Stimulated activated CD4-positive, alpha-beta T cell treated with anti-CD3 and anti-CD28 coated beads, Interleukin-1b, Interleukin-23, amount 100 ng/mL, for 1 hour (primary cell): Measurements from ENCODE around the gene TRANK1.
A peak's percentile ranks its signal among the peaks of the same experiment; 100 is the strongest.
"Not testable (repeated sequence)": the region's sequence is repeated elsewhere in the genome, so short reads cannot be mapped to it uniquely, and the experiment has no call there.

ENCODE experiments used
- DNase-seq, 2 donors: peaks; one replicate each; pipeline ENCODE4 v3.0.0-alpha.2; 2020; ENCODE audit warnings: low read depth in 2 of 2

Gene TRANK1

DNA sequence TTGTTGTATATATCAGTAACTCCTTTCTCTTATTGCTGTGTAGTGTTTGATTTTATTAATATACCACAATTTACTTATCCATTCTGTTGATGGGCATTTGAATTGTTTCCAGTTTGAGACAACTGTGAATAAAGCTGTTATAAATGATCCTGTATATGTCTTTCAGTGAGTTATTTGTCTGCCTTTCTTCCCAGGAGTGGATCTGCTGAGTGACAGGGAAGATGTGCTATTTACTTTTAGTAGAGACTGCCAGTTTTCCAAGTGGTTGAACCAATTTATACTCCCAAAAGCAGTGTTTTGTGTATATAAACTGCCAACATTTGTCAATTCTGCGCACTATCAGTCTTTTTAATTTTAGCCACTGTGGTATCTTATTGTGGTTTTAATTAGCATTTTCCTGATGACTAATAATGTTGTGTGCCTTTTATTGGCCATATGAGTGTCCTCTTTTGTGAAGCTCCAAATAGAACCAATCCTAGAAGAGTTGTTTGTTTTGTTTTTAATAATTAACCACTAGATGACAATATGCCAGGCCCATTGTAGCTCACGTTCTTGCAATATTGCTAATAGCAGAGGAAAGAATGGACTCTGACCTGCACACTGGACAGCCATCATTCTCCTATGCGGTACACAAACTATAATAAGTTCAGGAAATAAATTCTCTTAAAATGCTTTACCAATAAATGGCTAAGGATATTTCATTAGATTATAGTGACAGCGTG is 25.3 kb downstream of the TRANK1 start:
- no peak for DNase-seq

DNA sequence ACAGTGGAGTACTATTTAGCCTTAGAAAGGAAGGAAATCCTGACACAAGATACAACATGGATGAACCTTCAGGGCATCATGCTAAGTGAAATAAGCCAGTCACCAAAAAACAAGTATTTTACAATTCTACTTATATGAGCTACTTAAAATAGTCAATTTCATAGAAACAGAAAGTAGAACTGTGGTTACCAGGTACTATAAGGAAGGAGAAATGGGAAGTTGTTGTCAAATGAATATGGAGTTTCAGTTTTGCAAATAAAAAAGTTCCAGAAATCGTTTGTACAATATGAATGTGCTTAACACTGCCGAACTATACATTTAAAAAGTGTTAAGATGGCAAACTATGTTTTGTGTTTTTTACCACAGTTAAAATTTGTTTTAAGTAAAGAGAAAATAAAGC is 26.8 kb downstream of the TRANK1 start:
- DNase-seq: no peak

DNA sequence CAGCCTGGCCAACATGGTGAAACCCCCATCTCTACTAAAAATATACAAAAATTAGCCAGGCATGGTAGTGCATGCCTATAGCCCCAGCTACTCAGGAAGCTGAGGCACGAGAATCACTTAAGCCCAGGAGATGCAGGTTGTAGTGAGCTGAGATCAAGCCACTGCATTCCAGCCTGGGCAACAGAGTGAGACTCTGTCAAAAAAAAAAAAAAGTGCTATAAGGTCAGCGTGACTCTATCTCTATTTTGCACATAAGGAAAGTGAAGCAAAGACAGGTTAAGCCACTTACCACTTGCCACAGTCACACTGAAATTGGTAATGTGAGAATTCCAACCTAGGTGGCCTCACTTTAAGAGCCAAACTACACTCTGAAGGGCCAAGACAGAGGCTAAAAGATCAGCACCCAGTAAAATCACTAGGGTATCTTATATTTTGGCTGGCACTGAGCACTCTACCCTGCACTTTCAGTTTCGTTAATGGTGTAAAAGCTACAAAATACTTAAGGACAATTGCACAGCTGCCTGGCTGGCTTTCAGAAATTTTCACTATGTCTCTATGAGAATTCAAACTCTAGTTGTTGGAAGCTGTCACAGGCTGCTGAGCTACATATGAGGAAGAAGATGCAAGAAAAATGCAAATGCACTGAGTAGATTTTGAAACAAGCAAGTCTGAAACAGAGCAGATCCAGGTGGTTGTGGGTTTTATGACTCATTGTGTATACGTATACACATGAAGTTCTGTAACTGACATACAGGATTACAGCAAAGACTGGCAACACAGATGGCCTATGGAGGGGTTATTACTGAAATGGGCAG is 32.7 kb downstream of the TRANK1 start:
- DNase-seq: no peak

DNA sequence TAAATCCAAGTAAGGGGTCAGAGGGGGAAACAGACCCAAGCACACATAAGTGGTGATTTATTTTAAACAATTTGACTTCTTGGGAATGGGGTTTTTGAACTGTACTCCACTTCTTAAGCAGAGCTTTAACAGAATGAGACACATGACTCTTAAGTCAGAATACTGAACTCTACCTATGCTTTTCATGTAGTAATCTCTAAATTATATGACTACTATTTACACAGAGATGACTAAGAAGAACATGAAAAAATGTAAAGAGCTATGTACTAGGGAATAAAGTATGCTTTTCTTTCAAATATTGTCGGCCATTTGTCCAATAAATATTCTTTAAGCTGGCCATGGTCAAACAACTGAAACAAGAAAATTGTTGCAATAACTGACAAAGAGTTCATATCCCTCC is 35.2 kb downstream of the TRANK1 start:
- DNase-seq: no peak

DNA sequence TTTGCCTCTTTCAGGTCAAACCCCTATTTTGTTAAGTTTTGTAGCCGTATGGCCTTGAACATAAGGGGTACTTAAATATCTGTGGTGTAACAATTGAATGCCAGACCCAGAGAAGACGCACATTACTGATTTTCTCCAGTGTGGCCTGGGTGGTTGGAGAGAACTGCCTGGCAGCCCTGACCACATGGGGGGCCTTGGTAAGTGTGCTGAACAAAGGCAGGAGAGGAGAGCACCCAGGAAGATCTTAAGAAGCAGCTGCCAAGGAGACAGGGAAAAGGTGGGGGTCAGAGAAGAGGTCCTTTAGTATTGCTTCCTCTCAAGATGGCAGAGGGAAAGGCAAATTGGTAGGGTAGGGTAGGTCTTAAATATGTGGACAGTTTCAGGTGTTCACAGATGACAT is 35.7 kb downstream of the TRANK1 start:
- no peak for DNase-seq

DNA sequence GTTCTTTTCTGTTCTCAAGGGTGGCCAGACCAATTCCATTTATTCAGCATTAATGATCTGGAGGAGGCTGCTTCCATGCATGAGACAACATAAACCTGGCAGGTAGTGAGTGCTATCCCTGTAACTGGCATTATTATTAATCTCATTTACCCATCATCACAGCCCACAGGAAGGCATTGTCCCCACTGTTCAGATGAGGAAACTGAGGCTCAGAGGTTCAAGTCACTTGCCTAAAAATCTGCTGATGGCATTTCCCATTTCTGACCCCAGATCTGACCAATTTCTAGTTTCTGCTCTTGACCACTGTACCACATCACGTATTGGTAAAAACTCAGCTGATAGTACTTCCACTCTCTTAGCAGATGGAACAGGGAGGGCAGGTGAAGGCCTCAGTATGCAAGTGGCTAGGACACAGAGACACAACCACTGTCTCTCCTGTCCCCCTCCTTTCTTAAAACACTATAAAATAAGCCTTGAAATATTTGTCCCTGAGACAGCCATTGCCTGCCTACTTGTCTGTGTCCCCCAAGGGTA is 36.1 kb downstream of the TRANK1 start:
- DNase-seq: no peak

DNA sequence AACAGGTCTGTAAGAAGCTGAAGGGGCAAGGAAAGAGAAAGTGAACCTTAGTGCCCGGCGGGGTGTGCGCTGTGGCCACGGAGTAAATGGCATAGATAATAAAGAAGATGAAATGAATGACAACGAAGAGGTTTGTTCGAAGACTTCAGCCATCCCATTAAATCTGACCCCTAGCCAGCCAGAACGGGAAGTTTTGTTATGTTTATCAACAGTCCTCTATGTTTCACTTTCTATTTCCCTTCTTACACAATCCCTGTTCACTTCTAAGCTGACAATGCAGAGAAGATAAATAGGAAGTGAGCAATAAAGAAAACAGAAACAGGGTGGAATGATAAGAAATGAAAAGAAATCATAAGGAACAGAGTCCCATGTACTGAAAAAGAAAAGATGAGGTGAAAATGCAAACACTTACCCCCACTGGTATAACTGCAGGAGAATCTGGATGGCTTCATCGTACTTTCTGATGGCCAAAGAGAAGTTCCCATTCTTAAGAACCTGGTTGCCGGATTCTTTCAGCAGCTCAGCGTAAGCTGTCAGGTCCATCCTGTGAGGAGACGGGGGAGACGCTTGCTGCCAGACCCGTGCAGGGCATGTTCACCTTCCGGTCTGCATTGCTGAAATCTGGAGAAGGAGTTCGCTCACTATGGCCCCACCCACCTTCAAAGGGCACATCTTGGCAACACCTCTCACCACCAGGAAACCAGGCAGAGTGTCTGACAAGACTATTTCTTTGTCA is 36.8 kb downstream of the TRANK1 start:
- DNase-seq: peak in 1 of 2 donors; percentile 20

DNA sequence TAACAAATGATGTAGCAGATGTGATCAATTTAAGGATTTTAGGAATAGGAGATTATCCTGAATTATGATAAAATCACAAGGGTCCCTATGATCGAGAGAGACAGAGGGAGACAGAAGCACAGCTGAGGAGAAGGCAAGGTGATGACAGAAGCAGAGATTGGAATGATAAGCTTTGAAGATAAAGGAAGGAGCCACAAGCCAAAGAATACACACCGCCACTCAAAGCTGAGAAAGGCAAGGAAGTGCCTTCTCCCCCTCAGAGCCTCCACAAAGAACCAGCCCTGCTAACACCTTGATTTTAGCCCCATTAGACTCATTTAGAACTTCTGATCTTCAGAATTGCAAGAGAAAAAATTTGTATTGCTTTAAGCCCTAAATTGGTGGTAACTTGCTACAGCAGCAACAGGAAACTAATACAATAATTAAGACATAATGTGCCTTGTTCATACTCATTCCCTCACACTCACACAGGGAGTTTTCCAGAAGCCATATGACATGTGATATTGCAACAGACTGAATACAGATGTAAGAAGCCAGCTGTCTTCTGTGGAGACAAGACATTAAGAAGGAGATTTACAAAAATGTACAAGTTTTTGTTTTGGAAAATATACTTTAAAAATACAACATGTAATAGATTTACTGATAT is 38.2 kb downstream of the TRANK1 start:
- no peak for DNase-seq

DNA sequence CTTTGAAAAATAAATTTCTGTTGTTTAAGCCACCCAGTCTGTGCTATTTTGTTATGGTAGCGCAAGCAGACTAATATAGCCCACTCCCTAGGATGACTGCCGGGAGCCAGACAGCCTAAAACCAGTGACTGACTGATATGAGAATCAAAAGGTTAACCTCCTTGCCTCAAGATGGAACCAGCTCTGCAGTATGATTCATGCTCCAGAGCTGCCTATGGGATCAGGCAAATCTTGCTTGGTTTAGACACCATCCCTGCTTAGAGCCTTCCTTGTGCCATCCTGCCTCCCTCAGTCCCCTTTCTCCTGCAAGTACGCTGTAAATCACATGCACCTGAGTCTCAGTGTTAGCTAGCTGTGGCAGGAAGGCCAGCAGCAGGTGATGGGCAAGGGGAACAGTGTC is 39.3 kb downstream of the TRANK1 start:
- no peak for DNase-seq

DNA sequence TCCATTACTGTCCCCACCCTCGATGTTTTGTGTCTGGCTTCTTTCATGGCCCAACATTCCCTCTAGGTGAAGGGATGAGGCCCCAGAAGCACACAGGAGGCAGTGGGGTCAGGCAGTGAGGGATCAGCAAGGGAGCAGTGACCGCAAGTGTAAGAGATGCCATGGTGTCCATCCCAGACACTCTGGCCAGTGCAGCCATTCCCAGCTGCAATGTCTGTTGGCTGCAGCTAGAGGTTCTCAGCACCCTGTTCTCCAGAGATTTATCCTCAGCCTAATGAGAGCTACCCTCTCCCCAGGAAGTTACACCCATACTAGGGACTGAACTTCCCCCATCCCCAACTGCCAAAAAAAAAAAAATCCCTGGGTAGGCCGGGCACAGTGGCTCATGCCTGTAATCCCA is 40.2 kb downstream of the TRANK1 start:
- no peak for DNase-seq

DNA sequence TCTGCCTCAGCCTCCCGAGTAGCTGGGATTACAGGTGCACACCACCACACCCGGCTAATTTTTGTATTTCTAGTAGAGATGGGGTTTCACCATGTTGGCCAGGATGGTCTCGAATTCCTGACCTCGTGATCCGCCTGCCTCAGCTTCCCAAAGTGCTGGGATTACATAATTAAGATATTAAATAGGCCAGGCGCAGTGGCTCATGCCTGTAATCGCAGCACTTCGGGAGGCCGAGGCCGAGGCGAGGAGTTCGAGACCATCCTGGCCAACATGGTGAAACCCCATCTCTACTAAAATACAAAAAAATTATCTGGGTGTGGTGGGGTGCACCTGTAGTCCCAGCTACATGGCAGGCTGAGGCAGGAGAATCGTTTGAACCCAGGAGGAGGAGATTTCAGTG is 40.8 kb downstream of the TRANK1 start:
- DNase-seq: not testable (repeated sequence)

DNA sequence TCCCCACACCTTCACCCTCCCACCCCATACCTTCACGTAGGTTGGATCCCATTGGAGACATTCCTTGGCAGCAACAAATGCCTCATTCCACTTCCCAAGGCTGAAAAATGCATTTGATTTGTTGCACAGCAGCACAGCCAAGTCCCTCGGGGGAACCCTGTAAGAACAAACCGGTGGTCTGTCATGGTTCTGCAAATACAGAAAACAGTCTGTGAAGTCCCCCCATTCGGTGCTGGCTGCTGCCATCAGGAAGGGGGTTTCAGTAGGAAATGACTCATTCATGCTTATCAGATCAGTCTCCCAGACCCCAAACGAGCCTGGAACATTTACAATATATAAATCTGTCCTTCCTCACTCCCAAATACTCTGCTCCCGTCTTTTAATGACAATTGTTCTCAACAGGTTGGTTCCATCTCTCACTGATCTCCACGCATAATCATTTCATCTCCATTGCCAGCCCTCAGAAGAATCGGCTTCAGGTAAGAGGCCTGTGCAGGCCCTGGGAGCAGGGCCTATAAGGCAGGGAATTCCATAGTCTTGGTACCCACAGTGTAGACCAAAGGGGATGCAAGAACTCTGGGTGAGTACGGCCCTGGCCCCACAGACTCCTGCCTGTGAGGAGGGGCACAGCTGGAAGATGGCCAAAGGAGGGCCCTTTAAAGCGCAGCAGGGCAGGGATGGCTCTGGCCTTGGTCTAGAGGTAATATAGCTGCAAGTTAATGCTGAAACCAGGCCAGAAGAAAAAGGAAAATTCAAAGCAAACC is 41.6 kb downstream of the TRANK1 start:
- DNase-seq: no peak

DNA sequence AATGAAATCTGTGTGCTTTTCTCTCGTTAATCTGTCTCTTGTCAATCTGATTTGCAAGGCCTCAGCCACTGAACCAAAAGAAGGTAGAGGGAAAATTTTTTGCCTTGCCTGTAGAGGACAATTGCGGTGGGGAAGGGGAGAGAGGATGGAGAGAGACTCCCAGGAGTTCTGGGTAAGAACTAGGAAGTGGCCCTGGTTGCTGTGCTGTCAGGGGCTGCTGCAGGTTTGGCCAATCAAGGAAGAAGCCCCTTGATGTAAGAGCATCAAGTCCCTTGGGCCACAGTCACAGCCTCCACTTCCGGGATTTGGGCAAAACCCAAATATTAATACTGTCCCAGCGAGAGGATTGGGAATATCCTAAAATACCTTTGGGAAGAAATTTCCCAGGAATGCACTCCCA is 43.3 kb downstream of the TRANK1 start:
- no peak for DNase-seq

DNA sequence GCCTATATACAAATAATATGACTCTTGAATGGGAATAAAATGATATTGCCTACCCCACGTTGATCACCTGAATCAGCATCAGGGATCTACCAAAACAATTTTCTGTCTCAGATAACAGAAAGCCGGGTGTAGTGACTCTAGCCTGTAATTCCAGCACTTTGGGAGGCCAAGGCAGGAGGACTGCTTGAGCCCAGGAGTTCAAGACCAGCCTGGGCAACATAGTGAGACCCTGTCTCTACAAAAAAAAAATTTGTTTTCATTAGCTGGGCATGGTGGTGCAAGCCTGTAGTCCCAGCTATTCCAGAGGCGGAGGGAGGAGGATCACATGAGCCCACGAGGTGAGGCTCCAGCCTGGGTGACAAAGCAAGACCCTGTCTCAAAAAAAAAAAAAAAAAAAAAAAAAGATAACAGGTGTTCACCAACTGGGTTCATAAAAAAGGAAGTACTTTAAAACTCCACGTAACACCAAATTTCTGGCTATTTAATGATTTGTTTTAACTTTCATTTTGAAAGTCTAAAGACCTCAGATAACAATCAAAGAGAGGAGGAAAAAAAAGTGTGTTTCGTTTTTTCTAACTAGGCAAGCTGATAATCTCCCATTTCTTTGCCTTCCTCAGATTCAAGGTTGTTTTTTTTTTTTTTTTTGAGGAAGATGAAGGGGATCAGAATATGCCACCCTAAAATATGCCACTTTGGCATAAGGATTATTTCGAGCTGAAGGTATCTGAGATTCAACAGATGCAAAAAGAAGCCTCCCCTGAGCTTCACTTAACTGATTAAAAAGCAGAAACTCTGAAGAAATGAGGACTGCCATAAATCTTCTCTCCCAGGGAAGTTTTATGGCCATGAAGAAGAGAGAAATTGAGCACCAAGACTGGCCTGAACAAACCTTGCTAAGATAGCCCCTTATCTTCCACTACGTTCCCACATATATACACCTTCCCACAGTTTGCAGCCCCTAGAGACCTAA is 44.1 kb downstream of the TRANK1 start:
- DNase-seq: no peak

DNA sequence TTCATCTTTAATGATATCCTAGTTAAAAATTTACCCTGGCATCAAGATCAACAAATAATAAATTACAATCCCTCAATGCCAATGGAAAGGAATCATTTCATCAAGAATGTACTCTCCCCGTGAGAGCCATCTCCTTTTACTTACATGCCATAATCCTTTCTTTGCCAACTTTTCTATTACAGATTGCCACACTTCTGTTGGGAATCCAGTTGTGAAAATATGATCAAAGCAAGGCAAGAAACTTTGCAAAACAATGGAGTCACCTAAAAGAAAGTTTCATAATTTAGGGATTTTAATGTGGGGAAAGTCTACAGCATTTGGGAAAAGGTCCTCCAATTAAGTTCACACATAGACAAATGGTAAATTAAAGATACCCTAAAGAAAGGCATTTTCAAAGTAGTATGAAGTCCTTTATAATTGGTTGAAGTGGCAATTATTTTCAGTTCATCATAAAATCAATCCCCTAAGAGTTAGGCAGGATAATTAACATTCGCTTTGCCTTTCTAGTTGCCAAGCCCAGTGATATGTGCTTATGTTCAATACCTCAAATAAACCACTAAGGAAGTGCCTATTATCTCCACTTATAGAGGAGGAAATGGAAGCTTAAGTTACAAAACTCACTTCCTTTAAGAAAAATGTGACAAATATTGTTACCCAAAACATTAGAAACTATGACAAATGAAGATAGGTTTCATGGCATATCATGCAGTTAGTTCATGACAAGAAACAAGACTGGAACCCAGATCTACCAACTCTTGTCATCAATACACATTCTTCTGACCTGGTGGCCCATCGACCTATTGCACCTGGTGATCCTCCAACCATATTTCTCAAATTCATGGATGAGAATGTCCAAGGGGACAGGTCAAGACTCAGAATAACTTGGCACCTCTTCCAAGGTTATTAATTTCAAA is 49.1 kb downstream of the TRANK1 start:
- no peak for DNase-seq

DNA sequence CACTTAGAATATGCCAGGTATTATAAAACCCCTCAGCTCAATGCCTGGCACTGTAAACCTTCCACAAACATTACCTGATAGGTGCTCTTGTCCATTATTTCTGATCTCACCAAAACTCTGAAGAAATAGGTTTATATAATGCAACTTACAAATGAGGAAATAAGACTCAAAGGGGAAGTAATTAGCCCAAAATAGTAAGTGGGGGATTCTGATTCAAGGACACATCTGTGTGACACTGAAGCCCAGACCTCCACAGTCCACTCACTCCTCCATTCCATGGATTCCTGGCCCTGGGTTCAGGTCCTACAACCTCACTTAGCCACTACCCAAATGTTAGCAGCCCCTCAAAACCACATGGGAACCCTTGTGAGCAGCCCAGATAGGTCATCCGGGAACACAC is 49.9 kb downstream of the TRANK1 start:
- no peak for DNase-seq

DNA sequence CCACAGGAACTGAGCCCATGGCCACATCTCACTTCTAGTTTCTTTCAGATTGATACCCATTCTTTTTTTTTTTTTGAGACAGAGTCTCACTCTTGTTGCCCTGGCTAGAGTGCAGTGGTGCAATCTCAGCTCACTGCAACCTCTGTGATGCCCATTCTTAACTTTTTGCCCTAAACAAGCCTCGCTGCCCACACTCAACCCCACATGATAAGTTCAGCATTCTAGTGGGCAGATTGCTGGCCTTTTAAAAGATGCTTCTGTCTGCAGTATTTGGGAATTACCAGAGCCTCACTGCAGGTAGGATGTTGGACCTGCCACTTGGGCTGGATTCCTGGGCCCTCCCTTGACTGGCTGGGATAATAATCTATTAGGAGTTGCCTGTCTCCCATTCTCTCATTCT is 51.0 kb downstream of the TRANK1 start:
- DNase-seq: no peak

DNA sequence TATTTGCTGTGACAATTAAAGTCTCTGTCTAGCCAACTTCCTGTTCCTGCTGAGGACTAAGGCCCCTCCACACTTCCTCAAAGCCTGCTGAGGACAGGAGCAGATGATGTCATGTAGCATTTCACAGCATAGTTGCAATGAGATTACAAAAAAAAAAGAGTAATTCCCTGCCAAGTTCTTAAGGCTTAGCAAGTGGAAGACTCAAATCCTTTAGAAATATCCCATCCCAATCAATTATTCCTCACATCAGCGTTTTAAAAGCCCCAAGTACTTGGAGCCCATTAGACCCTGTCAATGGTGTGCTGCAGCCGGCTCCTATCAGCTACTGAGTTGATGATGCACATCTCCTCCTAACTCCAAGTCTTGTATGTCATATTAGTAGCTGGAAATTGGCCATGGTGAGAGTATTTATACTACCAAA is 51.7 kb downstream of the TRANK1 start:
- no peak for DNase-seq
